HEK293 (cell line): ENCODE results near the gene FUT6.
A peak's percentile ranks its signal among the peaks of the same experiment; 100 is the strongest.

Source experiments
- EGR2 ChIP-seq: fragments of 450-650 bp; formaldehyde crosslinking; IDR thresholded peaks from 2 replicates; pipeline ENCODE4 v1.5.1; 2016; ENCODE audit warnings: low read depth, missing biosample characterization, missing genetic modification characterization
- GLI4 ChIP-seq: fragments of 450-650 bp; formaldehyde crosslinking; IDR thresholded peaks from 2 replicates; pipeline ENCODE4 v1.5.1; 2016; ENCODE audit warnings: missing biosample characterization, missing genetic modification characterization
- GLIS1 ChIP-seq: fragments of 450-650 bp; formaldehyde crosslinking; IDR thresholded peaks from 2 replicates; pipeline ENCODE4 v1.5.1; 2016; ENCODE audit warnings: missing biosample characterization, missing genetic modification characterization
- GLIS2 ChIP-seq: fragments of 450-650 bp; formaldehyde crosslinking; IDR thresholded peaks from 2 replicates; pipeline ENCODE4 v1.5.1; 2016; ENCODE audit warnings: missing biosample characterization, missing genetic modification characterization
- HOXC10 ChIP-seq: sonication (generic); formaldehyde crosslinking; IDR thresholded peaks from 2 replicates; pipeline ENCODE4 v1.8.1; 2023; ENCODE audit warnings: mild to moderate bottlenecking, missing genetic modification reagents
- IKZF3 ChIP-seq: fragments of 450-650 bp; IDR thresholded peaks from 2 replicates; pipeline ENCODE4 v1.5.0; 2018; ENCODE audit warnings: missing biosample characterization, mild to moderate bottlenecking, missing genetic modification characterization, moderate library complexity
- MEIS1 ChIP-seq: sonication (generic); formaldehyde crosslinking; IDR thresholded peaks from 2 replicates; pipeline ENCODE4 v1.8.1; 2022; ENCODE audit warnings: missing genetic modification reagents, mild to moderate bottlenecking, borderline replicate concordance
- MYNN ChIP-seq: fragments of 450-650 bp; formaldehyde crosslinking; IDR thresholded peaks from 2 replicates; pipeline ENCODE4 v1.5.1; 2016; ENCODE audit warnings: missing biosample characterization, missing genetic modification characterization, borderline replicate concordance
- OSR2 ChIP-seq: fragments of 450-650 bp; formaldehyde crosslinking; IDR thresholded peaks from 2 replicates; pipeline ENCODE4 v1.5.1; 2016; ENCODE audit warnings: missing biosample characterization, missing genetic modification characterization
- ZFP37 ChIP-seq: fragments of 450-650 bp; formaldehyde crosslinking; IDR thresholded peaks from 2 replicates; pipeline ENCODE4 v1.5.1; 2016; ENCODE audit warnings: missing biosample characterization, missing genetic modification characterization
- ZFP69B ChIP-seq: fragments of 450-650 bp; formaldehyde crosslinking; IDR thresholded peaks from 2 replicates; pipeline ENCODE4 v1.5.1; 2016; ENCODE audit warnings: missing biosample characterization, missing genetic modification characterization
- ZIC2 ChIP-seq: fragments of 450-650 bp; formaldehyde crosslinking; IDR thresholded peaks from 2 replicates; pipeline ENCODE4 v1.5.1; 2016; ENCODE audit warnings: missing biosample characterization, missing genetic modification characterization
- ZNF114 ChIP-seq: fragments of 450-650 bp; formaldehyde crosslinking; IDR thresholded peaks from 2 replicates; pipeline ENCODE4 v1.5.0; 2017; ENCODE audit warnings: missing biosample characterization, missing genetic modification characterization
- ZNF157 ChIP-seq: fragments of 450-650 bp; formaldehyde crosslinking; IDR thresholded peaks from 2 replicates; pipeline ENCODE4 v1.5.1; 2016; ENCODE audit warnings: missing biosample characterization, missing genetic modification characterization
- ZNF174 ChIP-seq: fragments of 450-650 bp; formaldehyde crosslinking; IDR thresholded peaks from 2 replicates; pipeline ENCODE4 v1.5.0; 2017; ENCODE audit warnings: missing biosample characterization, mild to moderate bottlenecking, missing genetic modification characterization
- ZNF24 ChIP-seq: fragments of 450-650 bp; formaldehyde crosslinking; IDR thresholded peaks from 2 replicates; pipeline ENCODE4 v1.5.1; 2016; ENCODE audit warnings: missing biosample characterization, missing genetic modification characterization
- ZNF449 ChIP-seq: fragments of 450-650 bp; formaldehyde crosslinking; IDR thresholded peaks from 2 replicates; pipeline ENCODE4 v1.5.1; 2017; ENCODE audit warnings: missing biosample characterization, mild to moderate bottlenecking, missing genetic modification characterization, moderate library complexity
- ZNF473 ChIP-seq: fragments of 450-650 bp; formaldehyde crosslinking; IDR thresholded peaks from 2 replicates; pipeline ENCODE4 v1.5.1; 2017; ENCODE audit warnings: missing biosample characterization, missing genetic modification characterization
- ZNF48 ChIP-seq: fragments of 450-650 bp; formaldehyde crosslinking; IDR thresholded peaks from 2 replicates; pipeline ENCODE4 v1.5.1; 2016; ENCODE audit warnings: missing biosample characterization, missing genetic modification characterization
- ZNF488 ChIP-seq: fragments of 450-650 bp; formaldehyde crosslinking; IDR thresholded peaks from 2 replicates; pipeline ENCODE4 v1.5.1; 2016; ENCODE audit warnings: missing biosample characterization, missing genetic modification characterization
- ZNF510 ChIP-seq: fragments of 450-650 bp; formaldehyde crosslinking; IDR thresholded peaks from 2 replicates; pipeline ENCODE4 v1.5.1; 2018; ENCODE audit warnings: mild to moderate bottlenecking, missing genetic modification characterization, missing biosample characterization; ENCODE audit not compliant: insufficient replicate concordance
- ZNF544 ChIP-seq: fragments of 450-650 bp; formaldehyde crosslinking; IDR thresholded peaks from 2 replicates; pipeline ENCODE4 v1.5.0; 2017; ENCODE audit warnings: missing biosample characterization, missing genetic modification characterization
- ZNF621 ChIP-seq: fragments of 450-650 bp; formaldehyde crosslinking; IDR thresholded peaks from 2 replicates; pipeline ENCODE4 v1.5.1; 2017; ENCODE audit warnings: missing biosample characterization, missing genetic modification characterization
- ZNF658 ChIP-seq: fragments of 450-650 bp; formaldehyde crosslinking; IDR thresholded peaks from 2 replicates; pipeline ENCODE4; 2016; ENCODE audit warnings: missing biosample characterization, missing genetic modification characterization
- ZNF664 ChIP-seq: fragments of 450-650 bp; formaldehyde crosslinking; IDR thresholded peaks from 2 replicates; pipeline ENCODE4 v1.5.1; 2016; ENCODE audit warnings: missing biosample characterization, missing genetic modification characterization
- ZNF677 ChIP-seq: fragments of 450-650 bp; IDR thresholded peaks from 2 replicates; pipeline ENCODE4 v1.5.0; 2018; ENCODE audit warnings: missing biosample characterization, mild to moderate bottlenecking, missing genetic modification characterization, moderate library complexity
- ZNF777 ChIP-seq: fragments of 450-650 bp; formaldehyde crosslinking; IDR thresholded peaks from 2 replicates; pipeline ENCODE4 v1.5.1; 2017; ENCODE audit warnings: missing biosample characterization, missing genetic modification characterization, borderline replicate concordance
- ZSCAN30 ChIP-seq: fragments of 450-650 bp; IDR thresholded peaks from 2 replicates; pipeline ENCODE4 v1.5.1; 2018; ENCODE audit warnings: missing biosample characterization, mild to moderate bottlenecking, missing genetic modification characterization, moderate library complexity
- TF ChIP-seq, protein P1 (sequence below): fragments of 450-650 bp; formaldehyde crosslinking; IDR thresholded peaks from 2 replicates; pipeline ENCODE4 v1.5.1; 2016; ENCODE audit warnings: missing biosample characterization, missing genetic modification characterization
- TF ChIP-seq, protein P2 (sequence below): fragments of 450-650 bp; formaldehyde crosslinking; IDR thresholded peaks from 2 replicates; pipeline ENCODE4 v1.5.1; 2016; ENCODE audit warnings: missing biosample characterization, missing genetic modification characterization
- TF ChIP-seq, protein P3 (sequence below): fragments of 450-650 bp; formaldehyde crosslinking; IDR thresholded peaks from 2 replicates; pipeline ENCODE4 v1.5.1; 2016; ENCODE audit warnings: missing biosample characterization, missing genetic modification characterization

Gene FUT6

DNA sequence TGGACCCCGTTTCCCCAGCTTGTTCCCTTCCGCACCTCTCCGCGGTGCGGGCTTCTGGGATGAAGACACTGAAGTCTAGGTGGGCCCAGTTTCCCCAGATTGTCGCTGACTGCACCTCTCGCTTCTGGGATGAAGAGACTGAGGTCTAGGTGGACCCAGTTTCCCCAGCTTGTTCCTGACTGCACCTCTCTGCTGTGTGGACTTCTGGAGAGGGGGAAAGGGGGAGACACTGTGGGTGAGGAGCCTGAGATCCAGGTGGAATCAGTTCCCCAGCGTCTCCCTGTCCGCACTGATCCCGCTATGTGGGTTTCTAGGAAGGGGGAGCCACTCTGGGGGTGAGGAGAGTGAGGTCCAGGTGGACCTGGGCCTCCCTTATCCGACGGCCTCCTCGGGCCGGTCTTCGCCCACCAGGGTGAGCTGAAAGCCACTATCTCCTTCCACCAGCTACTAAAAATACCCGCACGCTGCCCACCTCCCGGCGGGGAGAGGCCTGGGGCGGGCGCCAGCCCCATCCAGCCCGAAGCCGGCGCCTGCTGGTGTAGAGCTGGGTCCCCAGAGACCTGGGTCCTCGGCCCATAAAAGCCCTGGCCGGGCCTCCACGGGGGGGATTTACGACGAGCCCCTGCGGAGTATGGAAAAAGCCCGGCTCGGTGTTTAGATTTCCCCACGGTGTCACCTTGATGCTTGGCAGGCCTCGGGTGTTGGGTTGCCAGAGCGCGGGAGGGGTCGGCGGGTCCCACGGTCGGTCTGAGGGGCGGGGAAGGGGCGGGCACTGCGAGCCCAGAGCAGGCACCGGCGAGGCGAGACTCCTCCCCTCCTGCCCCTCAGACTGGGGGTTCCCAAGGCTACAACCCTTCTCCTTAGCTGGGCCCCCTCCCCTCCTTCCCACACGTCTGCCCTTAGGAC lies 10.6 kb downstream of the FUT6 start (continued):
- TF ChIP-seq, protein P1, sequence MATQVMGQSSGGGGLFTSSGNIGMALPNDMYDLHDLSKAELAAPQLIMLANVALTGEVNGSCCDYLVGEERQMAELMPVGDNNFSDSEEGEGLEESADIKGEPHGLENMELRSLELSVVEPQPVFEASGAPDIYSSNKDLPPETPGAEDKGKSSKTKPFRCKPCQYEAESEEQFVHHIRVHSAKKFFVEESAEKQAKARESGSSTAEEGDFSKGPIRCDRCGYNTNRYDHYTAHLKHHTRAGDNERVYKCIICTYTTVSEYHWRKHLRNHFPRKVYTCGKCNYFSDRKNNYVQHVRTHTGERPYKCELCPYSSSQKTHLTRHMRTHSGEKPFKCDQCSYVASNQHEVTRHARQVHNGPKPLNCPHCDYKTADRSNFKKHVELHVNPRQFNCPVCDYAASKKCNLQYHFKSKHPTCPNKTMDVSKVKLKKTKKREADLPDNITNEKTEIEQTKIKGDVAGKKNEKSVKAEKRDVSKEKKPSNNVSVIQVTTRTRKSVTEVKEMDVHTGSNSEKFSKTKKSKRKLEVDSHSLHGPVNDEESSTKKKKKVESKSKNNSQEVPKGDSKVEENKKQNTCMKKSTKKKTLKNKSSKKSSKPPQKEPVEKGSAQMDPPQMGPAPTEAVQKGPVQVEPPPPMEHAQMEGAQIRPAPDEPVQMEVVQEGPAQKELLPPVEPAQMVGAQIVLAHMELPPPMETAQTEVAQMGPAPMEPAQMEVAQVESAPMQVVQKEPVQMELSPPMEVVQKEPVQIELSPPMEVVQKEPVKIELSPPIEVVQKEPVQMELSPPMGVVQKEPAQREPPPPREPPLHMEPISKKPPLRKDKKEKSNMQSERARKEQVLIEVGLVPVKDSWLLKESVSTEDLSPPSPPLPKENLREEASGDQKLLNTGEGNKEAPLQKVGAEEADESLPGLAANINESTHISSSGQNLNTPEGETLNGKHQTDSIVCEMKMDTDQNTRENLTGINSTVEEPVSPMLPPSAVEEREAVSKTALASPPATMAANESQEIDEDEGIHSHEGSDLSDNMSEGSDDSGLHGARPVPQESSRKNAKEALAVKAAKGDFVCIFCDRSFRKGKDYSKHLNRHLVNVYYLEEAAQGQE (tag by site-specific recombination), result no peak
- TF ChIP-seq, protein P2, sequence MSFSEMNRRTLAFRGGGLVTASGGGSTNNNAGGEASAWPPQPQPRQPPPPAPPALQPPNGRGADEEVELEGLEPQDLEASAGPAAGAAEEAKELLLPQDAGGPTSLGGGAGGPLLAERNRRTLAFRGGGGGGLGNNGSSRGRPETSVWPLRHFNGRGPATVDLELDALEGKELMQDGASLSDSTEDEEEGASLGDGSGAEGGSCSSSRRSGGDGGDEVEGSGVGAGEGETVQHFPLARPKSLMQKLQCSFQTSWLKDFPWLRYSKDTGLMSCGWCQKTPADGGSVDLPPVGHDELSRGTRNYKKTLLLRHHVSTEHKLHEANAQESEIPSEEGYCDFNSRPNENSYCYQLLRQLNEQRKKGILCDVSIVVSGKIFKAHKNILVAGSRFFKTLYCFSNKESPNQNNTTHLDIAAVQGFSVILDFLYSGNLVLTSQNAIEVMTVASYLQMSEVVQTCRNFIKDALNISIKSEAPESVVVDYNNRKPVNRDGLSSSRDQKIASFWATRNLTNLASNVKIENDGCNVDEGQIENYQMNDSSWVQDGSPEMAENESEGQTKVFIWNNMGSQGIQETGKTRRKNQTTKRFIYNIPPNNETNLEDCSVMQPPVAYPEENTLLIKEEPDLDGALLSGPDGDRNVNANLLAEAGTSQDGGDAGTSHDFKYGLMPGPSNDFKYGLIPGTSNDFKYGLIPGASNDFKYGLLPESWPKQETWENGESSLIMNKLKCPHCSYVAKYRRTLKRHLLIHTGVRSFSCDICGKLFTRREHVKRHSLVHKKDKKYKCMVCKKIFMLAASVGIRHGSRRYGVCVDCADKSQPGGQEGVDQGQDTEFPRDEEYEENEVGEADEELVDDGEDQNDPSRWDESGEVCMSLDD (tag by site-specific recombination), result no peak
- 0 out of 2 replicates have a peak, but pooled peaks have one; percentile 62 for TF ChIP-seq ZSCAN30 (tag by site-specific recombination)
- TF ChIP-seq ZNF449 (tag by site-specific recombination), result no peak
- TF ChIP-seq ZNF658 (tag by site-specific recombination), result no peak
- no peak for TF ChIP-seq ZNF48 (tag by site-specific recombination)
- no peak for TF ChIP-seq HOXC10
- TF ChIP-seq ZNF157 (tag by site-specific recombination), result no peak
- no peak for TF ChIP-seq MEIS1 (CRISPR knock-in tag)
- no peak for TF ChIP-seq OSR2 (tag by site-specific recombination)
- peak; percentile 62 for TF ChIP-seq ZFP69B
- TF ChIP-seq ZNF664 (tag by site-specific recombination), result no peak
- TF ChIP-seq GLI4 (tag by site-specific recombination), result no peak
- TF ChIP-seq ZNF510 (tag by site-specific recombination), result no peak
- TF ChIP-seq ZNF488, result no peak
- no peak for TF ChIP-seq ZNF621 (tag by site-specific recombination)
- no peak for TF ChIP-seq ZNF473 (tag by site-specific recombination)
- TF ChIP-seq ZNF174, result no peak
- no peak for TF ChIP-seq ZNF114
- TF ChIP-seq ZNF24 (tag by site-specific recombination), result no peak
- TF ChIP-seq, protein P3, sequence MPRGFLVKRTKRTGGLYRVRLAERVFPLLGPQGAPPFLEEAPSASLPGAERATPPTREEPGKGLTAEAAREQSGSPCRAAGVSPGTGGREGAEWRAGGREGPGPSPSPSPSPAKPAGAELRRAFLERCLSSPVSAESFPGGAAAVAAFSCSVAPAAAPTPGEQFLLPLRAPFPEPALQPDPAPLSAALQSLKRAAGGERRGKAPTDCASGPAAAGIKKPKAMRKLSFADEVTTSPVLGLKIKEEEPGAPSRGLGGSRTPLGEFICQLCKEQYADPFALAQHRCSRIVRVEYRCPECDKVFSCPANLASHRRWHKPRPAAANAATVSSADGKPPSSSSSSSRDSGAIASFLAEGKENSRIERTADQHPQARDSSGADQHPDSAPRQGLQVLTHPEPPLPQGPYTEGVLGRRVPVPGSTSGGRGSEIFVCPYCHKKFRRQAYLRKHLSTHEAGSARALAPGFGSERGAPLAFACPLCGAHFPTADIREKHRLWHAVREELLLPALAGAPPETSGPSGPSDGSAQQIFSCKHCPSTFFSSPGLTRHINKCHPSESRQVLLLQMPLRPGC, result no peak
- TF ChIP-seq MYNN (tag by site-specific recombination), result no peak
- TF ChIP-seq ZNF777, result no peak
- peak; percentile 84 for TF ChIP-seq IKZF3 (tag by site-specific recombination)
- TF ChIP-seq ZNF544 (tag by site-specific recombination), result no peak
- no peak for TF ChIP-seq ZNF677 (tag by site-specific recombination)
- TF ChIP-seq ZFP37, result no peak
- TF ChIP-seq GLIS1 (tag by site-specific recombination), result peak; percentile 99
- peak; percentile 98 for TF ChIP-seq ZIC2 (tag by site-specific recombination)
- peak; percentile 61 for TF ChIP-seq GLIS2
- no peak for TF ChIP-seq EGR2 (tag by site-specific recombination)
